NCI-H345 treated with DMSO at 0.1 percent for 48 hours (cell line): ENCODE measurements around the gene CAMTA1.
A peak's percentile ranks its signal among the peaks of the same experiment; 100 is the strongest.

Experiments
- DNase-seq: peaks from one replicate; lab custom pipeline; 2025; ENCODE audit not compliant: unreplicated experiment; lab: John Stamatoyannopoulos, UW

Gene CAMTA1

DNA sequence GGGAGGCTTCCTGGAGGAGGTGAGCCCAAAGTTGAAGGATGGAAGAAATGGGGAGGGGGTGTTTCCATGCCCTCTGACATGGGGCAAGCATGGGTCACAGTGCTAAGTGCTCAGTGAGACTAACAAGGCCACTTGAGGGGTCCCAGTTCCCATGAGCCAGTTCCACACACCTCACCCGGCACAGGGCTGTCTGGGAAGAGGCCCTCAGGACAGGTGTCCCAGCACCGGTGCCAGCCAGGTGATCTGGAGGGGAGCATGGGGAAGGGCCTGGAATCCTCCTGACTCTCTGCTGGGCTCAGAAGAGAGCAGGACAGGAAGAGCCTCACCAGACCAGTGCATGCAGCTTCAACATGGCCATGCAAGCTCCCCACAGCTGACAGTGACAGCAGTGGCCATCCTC, 691.1 kb downstream of the CAMTA1 start:
- no peak for DNase-seq

DNA sequence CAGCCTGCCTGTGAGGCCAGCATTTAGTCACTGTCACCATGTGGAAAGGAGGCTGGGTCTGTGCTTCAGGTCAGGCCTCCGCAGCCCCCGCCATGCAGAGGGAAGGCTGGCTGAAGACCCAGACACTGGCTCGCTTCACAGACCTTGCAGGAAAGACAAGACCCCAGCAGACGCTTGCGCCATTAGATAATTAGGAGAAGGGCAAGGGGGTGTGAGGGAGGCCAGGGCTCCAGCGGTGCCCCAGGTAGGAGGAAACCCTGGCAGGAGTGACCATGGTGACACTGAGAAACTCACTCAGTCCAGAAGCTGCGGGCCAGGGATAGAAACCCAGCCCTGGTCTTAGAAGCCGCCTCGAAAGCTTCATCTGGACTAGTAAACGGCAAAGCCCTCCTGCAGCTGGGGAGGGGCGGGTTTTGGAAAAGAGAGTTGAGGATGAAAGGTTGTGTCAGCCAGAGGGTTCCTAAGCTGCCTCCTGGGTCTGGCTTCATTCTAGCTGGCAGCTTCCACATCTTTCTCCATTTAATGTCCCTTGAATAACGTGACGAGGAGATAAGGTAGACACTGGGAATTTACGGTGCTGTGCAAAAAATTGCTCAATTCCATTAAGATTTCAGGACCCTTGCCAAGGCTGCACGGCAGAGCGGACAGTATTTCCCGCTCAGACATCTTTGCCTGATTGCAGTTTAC, 691.8 kb downstream of the CAMTA1 start:
- DNase-seq, result no peak

DNA sequence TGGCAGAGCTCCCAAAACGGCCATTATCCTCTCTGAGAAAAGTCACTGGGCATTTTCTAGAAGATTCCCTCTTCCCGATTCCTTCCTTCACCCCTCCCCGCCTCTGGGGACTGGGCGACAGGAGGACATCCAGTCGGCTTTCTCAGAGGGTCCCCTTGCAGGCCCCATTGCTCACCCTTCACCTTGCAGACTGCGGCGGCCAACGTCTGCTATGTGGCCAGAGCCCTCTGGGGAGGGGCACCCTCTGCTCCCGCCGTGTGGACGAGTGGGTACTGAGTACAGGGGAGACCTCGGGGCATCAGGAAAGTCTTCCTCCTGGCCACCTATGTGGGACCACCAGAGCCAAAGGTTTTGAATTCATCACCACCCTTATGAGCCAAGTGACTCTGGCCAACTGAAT, 692.3 kb downstream of the CAMTA1 start:
- no peak for DNase-seq

DNA sequence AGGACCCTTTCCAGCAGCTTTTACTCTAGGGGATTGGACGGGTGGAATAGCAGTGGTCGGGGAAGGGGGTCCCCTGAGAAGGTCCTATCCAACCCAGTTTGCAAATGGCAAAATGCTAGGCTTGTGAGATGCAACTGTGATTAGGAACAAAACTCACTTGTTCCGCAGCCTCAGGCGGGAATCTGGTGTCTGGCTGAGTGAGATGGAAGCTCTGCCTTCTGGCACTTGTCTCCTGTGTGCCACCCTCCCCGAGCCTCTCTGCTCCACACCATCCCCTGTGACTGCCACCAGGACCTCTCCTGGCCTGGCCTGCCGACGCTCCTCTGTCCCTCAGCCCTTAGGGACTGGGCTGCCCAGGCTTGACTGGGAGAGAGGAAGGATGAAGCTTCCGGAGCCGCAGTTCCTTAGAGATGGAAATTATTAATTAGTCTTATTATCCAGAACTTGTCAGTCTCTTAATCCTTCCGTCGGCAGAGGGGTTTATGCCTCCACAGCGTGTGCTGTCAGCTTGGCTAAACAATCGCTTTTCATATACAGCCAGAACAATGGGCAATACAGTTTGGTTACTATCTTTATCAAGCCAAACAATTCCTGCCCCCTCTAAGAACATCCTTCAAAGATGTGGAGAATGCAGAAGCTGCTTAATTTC, 693.0 kb downstream of the CAMTA1 start:
- no peak for DNase-seq

DNA sequence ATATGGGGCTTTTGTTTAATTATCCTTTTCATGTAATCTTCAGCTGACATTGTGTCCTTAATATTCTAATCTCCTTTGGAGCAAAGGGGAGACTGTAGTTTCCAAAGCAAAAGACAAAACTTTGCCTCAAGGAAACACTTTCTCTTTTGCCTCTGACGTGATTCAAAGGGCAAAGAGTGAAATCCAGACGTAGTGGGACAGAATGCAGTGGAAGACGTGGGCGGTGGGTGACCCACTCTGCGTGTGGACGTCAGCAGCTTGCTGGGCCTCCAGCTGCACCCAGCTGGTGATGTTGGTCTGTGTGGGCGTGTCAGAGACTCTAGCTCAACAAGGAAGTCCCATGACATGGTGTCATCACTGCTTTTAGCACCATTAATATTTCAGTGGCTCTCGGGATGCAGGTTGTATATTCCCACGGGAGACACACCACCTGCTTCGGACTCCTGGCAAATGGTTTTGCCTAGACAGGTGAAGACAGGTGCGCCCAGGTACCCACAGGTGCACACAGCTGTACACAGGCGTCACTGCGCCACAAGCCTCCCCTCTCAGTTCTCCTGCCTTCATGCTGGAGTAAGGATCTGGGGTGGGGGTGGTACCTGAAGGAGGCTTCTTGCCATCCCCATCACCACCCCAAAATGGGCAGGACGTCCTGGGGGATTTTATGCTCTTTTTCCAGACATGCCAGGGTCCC, 693.7 kb downstream of the CAMTA1 start:
- DNase-seq, result peak; percentile 72

DNA sequence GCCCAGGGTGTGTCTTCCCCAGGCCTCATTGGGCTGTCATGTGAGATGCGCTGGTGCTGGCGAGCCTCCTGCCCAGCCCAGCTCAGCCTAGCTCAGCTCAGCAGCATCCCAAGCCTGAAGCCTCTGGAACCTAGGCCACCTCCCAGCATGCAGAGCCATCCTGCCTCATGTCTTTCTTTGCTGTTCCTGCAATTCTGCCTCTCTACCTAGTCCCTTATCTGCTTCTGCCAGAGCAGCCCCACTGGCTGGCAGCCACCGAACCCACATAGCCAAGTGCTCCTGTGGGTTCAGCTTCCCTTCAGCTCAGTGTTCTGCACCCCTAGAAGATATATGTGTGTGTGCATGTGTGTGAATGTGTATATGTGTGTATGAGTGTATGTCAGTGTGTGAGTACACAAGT, 694.3 kb downstream of the CAMTA1 start:
- DNase-seq, result no peak

DNA sequence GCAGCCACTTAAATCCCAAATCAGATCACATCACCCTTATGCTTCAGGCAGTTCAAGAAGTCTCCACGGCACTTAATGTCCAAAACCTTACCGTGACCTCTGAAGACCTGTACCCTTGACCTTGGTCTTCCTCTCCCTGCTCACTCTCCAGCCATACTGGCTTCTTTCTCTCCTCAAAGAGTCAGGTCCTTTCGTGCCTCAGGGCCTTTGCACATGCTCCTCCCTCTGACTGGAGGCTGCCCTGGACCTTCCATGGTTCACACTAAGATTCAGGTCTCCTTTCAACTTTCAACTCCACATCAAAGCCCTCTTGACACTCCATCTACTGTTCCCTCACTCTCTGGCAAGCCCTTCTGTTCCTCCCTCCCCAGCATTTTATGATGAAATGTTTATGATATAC, 695.9 kb downstream of the CAMTA1 start:
- DNase-seq, result no peak

DNA sequence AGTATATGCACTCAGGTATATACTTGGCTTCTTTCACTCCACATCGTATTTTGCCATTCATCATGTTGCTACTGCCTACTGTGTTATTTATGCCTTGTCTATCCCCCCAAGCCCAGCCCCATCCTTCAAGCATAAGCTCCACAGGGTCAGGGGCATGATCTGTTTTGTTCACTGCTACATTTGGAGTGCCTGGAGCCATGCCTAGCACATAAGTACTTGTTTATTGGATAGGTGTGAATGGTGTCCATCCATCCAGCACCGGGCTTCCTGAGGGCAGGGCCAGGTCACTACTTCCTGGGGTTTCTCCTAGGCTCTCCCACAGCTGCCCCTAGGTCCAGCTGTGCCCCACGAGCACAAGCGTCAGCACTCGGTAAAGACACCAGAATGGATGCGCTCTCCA, 696.8 kb downstream of the CAMTA1 start:
- no peak for DNase-seq

DNA sequence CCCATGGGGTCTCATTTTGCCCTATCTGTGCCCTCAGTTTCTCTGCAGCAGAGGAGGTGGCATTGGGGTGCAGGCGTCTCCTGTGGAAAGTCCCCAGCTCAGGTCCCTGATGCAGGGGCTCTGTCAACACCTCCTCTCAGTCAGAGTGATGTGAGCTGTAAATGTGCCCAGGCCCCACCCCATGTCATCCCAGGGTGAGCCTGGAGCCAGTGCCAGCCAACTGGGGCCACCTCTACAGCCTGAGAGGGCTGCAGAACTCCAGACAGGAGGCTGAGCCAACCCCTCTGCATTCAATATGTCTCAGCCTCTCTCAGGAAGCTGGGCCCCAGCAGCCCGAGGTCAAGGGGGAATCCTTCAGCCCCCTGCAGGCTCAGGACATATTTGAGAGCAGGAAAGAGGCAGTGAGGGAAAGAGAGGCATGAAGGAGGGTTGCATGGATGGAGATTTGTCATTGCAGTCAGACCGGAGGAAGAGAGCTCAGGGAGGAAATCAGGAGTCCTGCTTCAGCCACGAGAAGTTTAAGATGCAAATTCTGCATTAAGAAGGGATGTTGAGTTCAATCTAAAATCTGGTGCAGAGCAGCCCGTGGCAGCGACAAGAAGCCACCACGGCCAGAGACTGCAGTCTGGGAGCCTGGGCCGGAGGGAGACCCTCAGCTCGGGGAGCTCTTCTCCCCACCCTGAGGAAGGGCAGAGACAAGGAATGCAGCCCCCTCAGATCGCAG, 697.7 kb downstream of the CAMTA1 start:
- DNase-seq, result no peak

DNA sequence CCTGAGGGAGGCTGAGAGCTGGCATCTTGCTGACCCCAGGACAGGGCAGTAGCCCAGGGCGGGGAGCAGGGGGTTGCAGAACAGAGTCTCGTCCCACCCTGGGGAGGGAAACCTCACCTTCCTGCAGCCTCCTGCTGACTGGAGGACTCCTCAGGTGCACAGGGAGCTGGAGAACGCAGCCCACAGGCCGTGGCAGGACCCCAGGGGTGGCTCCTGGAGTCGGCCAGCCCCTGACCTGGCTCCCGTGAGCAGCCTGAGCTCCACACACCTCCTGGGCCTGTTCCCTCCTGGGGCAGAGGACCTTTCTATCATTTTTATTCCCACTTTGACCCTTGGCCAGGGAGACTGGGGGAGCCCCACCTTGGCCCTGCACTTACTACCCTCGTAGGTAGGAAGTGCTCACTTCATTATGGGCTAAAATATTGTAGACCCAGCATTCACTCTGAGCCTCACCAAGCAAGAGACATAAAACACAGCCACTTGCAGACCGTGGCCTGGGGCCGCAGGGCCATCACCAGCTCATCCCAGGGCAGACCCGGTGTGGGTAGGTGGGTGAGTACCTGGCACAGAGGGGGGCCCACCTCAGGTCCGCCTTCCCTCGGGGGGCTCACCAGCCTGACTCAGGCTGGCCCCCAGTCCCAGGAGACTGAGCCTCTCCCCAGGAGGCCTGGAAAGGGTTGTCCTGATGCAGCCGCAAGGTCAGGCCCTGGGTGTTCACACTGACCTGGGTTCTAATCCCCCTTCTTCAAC, 698.6 kb downstream of the CAMTA1 start:
- no peak for DNase-seq

DNA sequence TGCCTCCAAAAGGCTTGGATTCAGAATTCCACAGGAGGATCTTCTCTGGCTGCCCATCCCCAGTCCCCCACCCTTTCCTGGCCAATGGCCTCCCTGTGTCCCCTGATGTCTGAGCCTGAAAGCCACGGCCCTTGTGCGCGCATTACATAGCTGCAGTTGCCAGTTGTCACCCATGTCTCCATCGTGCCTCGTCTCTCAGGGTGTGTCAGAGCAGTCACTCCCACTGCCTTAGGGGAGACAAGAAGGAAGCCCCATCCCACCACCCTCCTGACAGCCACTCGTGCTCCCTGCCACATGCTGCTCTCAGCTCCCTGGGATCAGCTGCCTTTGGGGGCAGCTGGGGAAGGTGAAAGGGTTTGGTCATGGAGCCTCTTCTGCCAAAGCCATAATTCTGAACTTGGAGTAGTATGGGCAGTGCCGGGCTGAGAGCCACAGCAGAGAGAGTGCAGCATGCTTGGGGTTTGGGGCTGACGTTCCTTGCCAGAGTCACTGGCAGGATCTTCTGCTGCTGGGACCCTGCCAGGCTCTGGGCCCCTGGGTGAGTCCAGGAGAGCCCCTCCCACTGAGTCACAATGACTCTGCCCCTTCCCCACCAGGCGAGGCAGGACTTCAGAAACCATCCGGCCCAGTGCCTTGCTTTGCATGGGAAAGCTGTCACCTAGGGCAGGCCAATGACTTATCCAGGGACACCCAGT, 700.0 kb downstream of the CAMTA1 start:
- DNase-seq, result no peak

DNA sequence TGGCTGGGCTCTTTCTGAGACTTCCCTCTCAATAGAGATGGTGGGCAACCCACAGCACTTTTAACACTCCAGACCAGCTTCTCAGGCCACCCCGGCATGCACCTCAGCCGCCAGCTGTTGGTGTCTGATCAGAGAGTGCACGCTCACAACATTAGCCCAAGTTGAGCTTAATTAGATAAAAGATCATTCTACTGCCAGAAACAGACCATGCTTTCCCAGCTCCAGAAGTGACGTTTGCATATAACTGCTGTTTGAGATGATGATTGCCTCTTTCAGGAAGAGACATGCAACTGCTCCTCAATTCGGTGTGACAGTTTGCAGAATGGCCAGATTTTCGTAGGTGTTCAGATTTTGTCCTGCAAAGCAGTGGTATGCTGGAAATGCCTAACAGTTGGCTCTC, 700.6 kb downstream of the CAMTA1 start:
- no peak for DNase-seq

DNA sequence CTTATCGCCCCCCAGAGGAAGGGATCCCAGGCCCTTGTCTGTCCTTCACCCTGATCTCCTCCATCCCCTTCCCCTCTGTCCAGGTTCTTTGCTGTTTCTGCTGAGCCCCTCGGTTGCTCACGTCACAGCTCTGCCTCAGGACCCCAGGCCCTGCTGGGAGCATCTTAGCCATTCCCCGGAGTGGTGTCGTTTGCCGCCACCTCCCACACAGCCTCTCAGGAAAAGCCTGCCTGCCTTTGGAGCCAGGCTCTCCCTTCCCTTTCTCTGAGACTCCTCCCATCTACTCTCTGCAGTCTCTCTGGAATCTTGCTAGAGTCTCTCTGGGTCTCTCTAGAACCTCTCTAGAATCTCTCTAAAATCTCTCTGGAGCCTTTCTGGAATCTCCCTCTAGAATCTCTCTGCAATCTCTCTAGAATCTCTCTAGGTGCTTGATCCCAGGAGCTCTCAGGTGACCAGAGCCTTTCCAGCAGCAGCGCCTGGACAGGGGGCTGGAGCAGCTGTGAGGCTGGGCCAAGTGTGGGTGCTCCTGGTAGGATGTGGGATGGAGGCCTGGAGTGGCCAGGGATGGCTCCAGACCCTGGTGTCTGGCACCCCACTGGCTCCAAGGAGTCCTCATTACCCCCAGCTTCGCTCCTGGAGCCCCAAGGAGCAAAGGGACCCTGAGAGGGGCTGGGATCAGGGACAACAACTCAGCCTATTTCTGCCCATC, 702.7 kb downstream of the CAMTA1 start:
- DNase-seq, result no peak

DNA sequence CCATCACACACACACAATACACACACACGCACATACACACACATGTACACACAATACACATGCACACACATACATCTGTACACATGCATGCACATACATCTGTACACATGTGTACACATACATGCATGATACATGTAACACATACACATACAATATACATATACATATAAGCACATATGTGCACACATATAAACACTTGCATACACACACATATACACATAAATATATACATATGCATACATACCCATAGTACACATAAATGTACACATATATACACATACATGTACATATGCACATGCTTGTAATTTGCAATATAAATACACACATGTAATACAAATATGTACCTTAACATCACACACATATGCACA, 703.2 kb downstream of the CAMTA1 start:
- DNase-seq, result no peak

DNA sequence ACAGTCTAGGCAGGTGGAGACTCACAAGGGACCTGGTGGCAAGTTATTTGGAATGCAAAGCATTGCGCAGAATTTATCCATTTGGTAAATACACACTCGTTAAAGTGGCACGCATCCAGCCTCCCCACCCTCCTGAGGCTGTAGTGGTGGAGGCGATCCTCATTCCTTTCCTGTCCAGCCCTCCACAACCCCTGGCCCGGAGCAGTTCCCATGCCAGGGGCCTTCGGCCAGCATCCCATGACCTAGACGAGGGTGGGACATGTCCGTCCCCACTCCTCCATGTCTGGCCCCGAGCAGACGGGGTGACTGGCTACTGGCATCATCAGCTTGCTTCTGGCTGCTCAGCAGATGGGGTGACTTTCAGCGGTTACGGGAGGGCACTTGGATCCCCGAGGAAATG, 704.3 kb downstream of the CAMTA1 start:
- DNase-seq, result no peak

DNA sequence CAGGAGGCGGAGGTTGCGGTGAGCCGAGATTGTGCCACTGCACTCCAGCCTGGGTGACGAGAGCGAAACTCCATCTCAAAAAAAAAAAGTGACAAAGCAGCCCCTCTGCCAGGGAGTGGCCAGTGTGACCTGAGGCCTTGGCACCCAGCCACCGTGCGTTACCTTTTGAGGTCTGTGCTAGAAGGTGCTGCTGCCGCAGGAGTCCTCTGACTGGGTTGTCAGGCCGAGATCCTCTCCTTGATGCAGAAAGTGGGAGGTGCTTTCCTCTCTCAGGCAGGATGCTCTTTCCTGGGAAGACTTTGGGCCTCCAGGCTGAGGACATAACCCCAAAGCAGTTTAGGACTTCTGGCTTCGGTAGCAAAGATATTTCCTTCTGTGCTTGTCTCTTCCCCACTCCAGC, 705.3 kb downstream of the CAMTA1 start:
- DNase-seq, result no peak

DNA sequence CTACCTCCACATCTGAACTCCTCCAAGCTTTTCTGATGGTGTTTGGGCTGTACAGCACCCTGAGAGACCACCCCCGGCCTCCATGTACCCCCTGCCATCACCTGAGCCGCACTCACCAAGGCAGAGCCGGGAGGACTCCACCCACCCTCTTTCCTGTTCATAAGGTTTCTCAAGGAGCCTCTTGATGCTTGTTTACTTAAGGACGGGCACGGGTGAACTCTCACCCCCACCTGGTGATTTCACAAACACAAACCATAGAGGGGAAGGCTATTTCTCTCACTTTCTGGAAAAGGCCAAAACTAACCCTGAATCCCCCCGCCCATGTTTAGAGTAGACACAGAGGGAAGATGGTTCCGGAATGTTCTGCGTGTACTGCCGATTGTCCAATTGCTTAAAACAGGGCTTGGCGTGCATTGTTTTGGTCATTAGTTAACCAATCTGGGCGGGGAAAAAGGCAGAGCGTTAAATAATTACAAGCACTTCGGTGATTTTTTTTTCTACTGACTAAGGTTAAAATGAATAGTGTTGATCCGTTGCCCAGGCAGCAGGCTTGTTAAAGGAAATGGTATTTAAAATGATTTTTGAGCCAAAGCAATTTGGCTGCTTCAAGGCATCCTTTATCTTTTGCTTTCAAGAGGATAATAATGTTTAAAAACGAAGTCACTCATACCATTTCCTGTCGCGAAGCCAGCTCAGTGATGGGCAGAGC, 706.0 kb downstream of the CAMTA1 start:
- peak; percentile 40 for DNase-seq

DNA sequence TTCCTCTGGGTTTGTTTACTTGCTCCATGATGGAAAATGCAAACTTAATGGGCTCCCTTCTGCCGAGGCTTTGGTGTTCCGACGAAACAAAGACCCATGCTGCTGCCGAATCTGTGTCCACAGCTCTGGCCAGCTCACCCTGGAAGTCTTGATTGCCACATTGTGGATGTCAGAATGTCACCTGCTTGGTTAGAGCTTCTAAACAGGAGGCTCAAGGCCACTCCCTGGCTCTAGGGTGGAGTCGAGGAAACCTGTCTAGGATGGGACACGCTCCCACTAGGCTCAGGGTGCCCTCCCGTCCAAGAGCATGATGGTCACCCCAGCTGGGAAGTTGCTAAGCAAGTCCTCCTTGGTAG, 706.5 kb downstream of the CAMTA1 start:
- DNase-seq, result peak; percentile 78

DNA sequence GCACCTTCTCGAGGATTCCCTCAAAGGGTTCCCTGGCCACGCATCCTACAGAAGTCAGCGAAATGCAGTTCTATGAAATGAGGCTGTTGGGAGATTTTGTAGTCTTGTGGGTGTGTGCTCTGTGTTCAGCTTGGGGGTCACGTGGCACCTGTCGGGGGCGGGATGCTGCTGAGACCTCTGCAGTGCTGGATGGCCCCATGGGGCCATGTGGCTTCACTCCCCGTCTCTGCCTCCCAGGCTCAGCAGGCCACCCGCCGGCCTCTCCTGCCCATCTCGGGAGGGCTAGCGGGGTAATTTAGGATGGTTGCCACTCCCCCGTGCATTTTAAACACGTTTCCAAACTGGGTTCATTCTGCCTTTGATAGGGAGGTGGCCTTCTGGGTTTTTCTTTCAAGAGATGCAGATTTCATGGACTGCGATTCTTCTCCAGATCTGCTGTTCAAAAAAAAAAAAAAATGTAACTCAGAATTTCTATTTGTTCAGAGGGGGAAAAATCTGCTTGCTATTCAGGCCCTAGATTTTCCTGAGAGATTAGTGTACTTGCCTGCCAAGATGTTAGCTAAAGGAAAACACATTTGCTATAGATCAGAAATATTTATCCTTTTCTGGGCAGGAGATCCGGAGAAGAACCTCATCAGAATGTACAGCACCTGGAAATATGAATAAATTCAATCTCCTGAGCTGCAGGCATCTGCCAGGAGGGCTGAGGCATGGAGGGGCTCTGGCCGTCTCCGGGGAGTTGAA, 708.6 kb downstream of the CAMTA1 start:
- DNase-seq, result no peak
